ENCODE measurements around the gene PAPLN.

Gene PAPLN

DNA sequence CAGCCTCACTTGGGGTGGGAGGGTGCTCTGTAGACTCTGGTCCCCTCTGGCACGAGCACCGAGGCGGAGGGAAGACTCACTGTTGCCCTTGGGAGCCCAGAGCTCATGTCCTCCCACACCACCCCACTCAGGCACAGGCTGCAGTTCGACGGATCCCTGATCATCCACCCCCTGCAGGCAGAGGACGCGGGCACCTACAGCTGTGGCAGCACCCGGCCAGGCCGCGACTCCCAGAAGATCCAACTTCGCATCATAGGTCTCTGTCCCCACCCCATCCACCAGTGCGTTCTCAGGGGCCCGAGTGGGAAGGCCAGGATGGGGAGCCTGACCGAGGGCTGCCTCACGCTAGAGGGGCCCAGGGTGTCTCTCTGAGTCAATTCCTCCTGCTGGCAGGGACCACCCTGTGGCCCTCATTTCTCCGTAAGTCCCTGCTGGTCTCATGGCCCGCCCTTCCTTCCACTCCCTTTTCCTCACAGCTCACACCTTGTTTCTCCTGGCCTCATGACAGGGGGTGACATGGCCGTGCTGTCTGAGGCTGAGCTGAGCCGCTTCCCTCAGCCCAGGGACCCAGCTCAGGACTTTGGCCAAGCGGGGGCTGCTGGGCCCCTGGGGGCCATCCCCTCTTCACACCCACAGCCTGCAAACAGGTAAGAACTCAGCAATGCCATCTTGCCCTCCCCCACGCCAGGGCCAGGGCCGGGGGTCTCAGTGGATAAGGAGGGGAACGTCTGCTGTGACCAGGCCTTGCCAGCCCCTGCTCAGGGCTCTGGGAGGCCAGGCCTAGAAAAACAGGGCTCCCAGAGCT lies 27.0 kb downstream of the PAPLN start:
- TF ChIP-seq POLR2AphosphoS5 (IDR thresholded peaks at IDR 0.05; ENCODE audit: borderline replicate concordance, low read depth, low read length) (no peak), FOXP2 (optimal IDR thresholded peaks at IDR 0.05; ENCODE audit: control extremely low read depth, extremely low read length, insufficient read depth) (no peak), EZH2 (IDR thresholded peaks at IDR 0.05) (no peak)
- DNase-seq (ENCODE audit: low read depth, low spot score) = no peak
- Histone ChIP-seq H3K27ac (no peak overlapping the region), H3K9me3 (ENCODE audit: low read depth, low read length) (no peaks in the 10 kb centered on the region), H3K9ac (ENCODE audit: insufficient read length) (no peak overlapping the region), H3K4me3 (no peak overlapping the region), H3K36me3 (ENCODE audit: insufficient read depth, low read length) (no peaks in the 10 kb centered on the region)

DNA sequence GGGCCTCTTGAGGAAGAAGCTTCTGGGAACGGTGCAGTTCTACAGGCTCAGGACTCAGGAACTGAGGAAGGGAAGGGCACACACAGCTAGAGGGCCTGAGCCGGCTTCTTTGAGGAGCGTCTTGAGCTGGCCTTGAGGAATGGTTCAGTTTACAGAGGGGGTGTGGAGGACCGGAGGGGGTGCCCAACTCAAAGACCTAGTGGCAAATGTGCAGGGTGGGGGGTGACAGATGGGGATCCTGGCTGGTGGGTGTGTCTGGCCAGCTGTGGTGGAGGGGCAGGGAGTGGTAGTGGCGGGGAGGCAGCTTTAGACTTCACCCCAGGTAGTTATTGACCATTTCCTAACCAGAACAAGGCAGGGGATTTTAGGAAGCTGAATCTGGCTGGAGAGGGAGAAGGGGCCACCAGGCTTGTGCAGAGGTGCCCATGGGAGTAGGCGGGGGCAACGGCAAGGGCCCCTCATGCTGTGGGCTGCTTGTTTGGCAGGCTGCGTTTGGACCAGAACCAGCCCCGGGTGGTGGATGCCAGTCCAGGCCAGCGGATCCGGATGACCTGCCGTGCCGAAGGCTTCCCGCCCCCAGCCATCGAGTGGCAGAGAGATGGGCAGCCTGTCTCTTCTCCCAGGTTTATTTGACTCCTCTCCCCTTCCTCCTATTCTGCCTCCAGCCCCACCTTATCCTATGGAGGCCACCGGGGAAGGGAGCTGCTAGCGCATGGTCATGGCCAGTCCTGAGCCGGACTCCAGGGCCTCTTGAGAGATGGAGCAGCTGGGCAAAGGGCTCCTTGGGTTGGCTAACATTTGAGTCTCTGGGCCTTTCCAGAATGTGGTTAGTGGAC lies 27.8 kb downstream of the PAPLN start:
- no peak for DNase-seq (ENCODE audit: low read depth, low spot score)
- Histone ChIP-seq H3K9ac (ENCODE audit: insufficient read length) (no peak overlapping the region), H3K9me3 (ENCODE audit: low read depth, low read length) (no peaks in the 10 kb centered on the region), H3K27ac (no peak overlapping the region), H3K4me3 (no peak overlapping the region), H3K36me3 (ENCODE audit: insufficient read depth, low read length) (no peaks in the 10 kb centered on the region)
- TF ChIP-seq FOXP2 (optimal IDR thresholded peaks at IDR 0.05; ENCODE audit: control extremely low read depth, extremely low read length, insufficient read depth) = no peak
- TF ChIP-seq POLR2AphosphoS5 (IDR thresholded peaks at IDR 0.05; ENCODE audit: borderline replicate concordance, low read depth, low read length) = no peak
- no peak for TF ChIP-seq EZH2 (IDR thresholded peaks at IDR 0.05)

DNA sequence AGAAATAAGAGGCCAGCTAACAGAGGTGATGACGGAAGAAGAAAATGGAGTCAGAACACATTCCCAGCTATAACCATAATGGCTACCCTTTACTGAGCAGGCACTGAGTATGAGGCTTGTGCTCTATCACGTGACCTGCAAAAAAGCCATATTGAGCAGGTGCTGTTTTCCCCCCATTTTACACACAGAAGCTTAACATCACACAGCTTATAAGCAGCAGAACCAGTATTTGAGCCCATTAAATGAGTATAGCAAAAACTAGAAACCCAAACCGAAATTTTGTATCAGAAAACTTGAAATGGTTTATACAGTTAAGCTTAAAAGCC lies 28.4 kb downstream of the PAPLN start:
- H3K9me3 ChIP-seq (ENCODE audit: low read depth, low read length) = no peaks in the 10 kb centered on the region
- no peak overlapping the region for H3K27ac ChIP-seq
- no peak overlapping the region for H3K9ac ChIP-seq (ENCODE audit: insufficient read length)
- DNase-seq (ENCODE audit: low read depth, low spot score) = no peak
- H3K4me3 ChIP-seq = no peak overlapping the region
- TF ChIP-seq POLR2AphosphoS5 (IDR thresholded peaks at IDR 0.05; ENCODE audit: borderline replicate concordance, low read depth, low read length) (no peak), EZH2 (IDR thresholded peaks at IDR 0.05) (no peak)
- no peaks in the 10 kb centered on the region for H3K36me3 ChIP-seq (ENCODE audit: insufficient read depth, low read length)

DNA sequence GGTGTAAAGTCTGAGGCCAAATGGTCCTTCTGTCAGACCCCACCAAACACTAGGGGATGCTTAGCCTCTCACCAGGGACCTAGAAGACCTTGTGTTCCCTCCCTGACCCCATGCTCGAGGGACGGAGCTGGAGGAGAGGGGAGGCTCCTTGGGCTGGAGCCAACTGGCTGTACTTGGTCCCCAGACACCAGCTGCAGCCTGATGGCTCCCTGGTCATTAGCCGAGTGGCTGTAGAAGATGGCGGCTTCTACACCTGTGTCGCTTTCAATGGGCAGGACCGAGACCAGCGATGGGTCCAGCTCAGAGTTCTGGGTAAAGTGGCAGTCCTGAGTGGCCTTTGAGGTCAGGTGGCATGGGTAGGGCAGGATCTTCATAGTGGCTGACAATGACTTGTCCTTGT lies 29.0 kb downstream of the PAPLN start:
- H3K36me3 ChIP-seq (ENCODE audit: insufficient read depth, low read length) = no peaks in the 10 kb centered on the region
- no peak for TF ChIP-seq EZH2 (IDR thresholded peaks at IDR 0.05)
- TF ChIP-seq FOXP2 (optimal IDR thresholded peaks at IDR 0.05; ENCODE audit: control extremely low read depth, extremely low read length, insufficient read depth) = no peak
- TF ChIP-seq POLR2AphosphoS5 (IDR thresholded peaks at IDR 0.05; ENCODE audit: borderline replicate concordance, low read depth, low read length) = no peak
- no peaks in the 10 kb centered on the region for H3K9me3 ChIP-seq (ENCODE audit: low read depth, low read length)
- DNase-seq (ENCODE audit: low read depth, low spot score) = no peak
- H3K27ac ChIP-seq = no peak overlapping the region
- H3K4me3 ChIP-seq = no peak overlapping the region
- no peak overlapping the region for H3K9ac ChIP-seq (ENCODE audit: insufficient read length)

DNA sequence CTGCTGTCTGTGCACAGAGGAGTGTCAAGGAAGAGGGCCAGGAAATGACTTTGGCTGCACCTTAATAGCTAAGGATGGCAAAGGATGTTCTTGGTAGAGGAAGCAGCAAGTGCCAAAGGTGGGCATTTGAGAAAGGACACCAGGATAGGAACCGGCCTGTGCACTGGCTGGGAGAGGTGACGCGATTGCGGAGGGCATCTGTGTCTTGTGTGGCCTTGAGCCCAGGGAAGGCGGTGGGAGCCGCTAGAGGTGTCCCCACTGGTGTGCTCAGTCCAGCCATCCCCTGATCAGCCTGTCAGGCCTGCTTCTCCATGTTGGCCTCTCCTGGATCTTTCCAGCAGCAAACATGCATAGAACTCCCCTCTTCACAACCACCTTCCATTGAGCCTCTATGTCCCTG lies 30.2 kb downstream of the PAPLN start:
- Histone ChIP-seq H3K27ac (no peak overlapping the region), H3K4me3 (no peak overlapping the region), H3K9me3 (ENCODE audit: low read depth, low read length) (no peaks in the 10 kb centered on the region), H3K9ac (ENCODE audit: insufficient read length) (no peak overlapping the region), H3K36me3 (ENCODE audit: insufficient read depth, low read length) (no peaks in the 10 kb centered on the region)
- DNase-seq (ENCODE audit: low read depth, low spot score) = no peak
- TF ChIP-seq FOXP2 (optimal IDR thresholded peaks at IDR 0.05; ENCODE audit: control extremely low read depth, extremely low read length, insufficient read depth) (no peak), POLR2AphosphoS5 (IDR thresholded peaks at IDR 0.05; ENCODE audit: borderline replicate concordance, low read depth, low read length) (no peak), EZH2 (IDR thresholded peaks at IDR 0.05) (no peak)

DNA sequence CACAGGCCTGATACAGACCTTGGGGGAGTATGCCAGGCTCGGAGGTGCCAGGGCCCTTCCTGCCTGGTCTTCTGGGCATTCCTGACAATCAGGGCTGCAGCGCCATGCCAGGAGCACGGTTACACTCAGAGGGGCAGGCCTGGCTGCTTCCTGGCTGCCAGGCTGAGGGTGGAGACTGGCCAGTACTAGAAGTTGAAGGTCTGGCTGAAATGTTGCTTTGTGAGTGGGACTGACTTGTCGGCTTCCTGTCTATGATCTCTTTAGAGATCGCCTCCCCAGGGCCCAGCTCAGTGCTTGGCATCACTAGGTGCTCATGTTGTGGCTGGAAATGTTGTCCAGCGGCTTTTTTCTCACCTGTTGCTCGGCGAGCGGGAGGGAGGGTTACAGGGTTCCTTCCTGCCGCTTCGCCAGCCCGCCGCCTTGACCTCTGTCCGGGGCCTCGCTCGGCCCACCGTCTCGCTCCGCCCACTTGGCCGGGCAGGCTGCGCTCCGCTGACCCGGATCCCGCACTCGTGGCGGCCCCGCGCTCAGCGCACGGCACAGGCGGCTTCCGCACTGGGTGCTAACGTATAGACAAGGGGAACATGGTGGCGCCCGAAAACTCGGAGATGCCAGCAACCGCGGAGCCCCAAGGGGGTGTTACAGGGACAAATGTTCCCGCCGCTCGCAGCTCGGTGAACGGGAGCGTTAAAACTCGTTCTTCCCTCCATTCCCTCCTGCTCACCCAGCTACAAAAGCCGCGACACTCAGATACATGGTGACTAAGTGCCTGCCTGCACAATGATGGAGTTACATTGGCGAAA lies 32.6 kb downstream of the PAPLN start:
- H3K4me3 ChIP-seq = no peak overlapping the region
- H3K9ac ChIP-seq (ENCODE audit: insufficient read length) = no peak overlapping the region
- 0 out of 2 replicates have a peak, but pooled peaks cover 5% of the 10 kb centered on the region for H3K36me3 ChIP-seq (ENCODE audit: insufficient read depth, low read length)
- no peak overlapping the region for H3K27ac ChIP-seq
- no peak for DNase-seq (ENCODE audit: low read depth, low spot score)
- H3K9me3 ChIP-seq (ENCODE audit: low read depth, low read length) = no peaks in the 10 kb centered on the region
- no peak for TF ChIP-seq POLR2AphosphoS5 (IDR thresholded peaks at IDR 0.05; ENCODE audit: borderline replicate concordance, low read depth, low read length)
- TF ChIP-seq EZH2 (IDR thresholded peaks at IDR 0.05) = no peak
- TF ChIP-seq FOXP2 (optimal IDR thresholded peaks at IDR 0.05; ENCODE audit: control extremely low read depth, extremely low read length, insufficient read depth) = no peak

DNA sequence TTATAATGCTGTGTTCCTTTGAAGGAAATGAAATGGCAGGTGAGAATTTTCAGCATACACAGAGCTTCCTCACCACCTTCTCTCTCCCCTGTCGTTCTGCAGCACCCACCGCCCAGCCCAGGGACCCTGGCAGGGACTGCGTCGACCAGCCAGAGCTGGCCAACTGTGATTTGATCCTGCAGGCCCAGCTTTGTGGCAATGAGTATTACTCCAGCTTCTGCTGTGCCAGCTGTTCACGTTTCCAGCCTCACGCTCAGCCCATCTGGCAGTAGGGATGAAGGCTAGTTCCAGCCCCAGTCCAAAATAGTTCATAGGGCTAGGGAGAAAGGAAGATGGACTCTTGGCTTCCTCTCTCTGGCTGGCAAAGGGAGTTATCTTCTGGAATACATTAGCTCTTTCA lies 35.1 kb downstream of the PAPLN start:
- Histone ChIP-seq H3K9me3 (ENCODE audit: low read depth, low read length) (no peaks in the 10 kb centered on the region), H3K4me3 (no peak overlapping the region), H3K27ac (no peak overlapping the region), H3K9ac (ENCODE audit: insufficient read length) (no peak overlapping the region), H3K36me3 (ENCODE audit: insufficient read depth, low read length) (peaks cover 5% of the 10 kb centered on the region; the same call in 1 of the 2 replicates)
- no peak for TF ChIP-seq EZH2 (IDR thresholded peaks at IDR 0.05)
- TF ChIP-seq POLR2AphosphoS5 (IDR thresholded peaks at IDR 0.05; ENCODE audit: borderline replicate concordance, low read depth, low read length) = no peak
- no peak for TF ChIP-seq FOXP2 (optimal IDR thresholded peaks at IDR 0.05; ENCODE audit: control extremely low read depth, extremely low read length, insufficient read depth)
- DNase-seq (ENCODE audit: low read depth, low spot score) = no peak

DNA sequence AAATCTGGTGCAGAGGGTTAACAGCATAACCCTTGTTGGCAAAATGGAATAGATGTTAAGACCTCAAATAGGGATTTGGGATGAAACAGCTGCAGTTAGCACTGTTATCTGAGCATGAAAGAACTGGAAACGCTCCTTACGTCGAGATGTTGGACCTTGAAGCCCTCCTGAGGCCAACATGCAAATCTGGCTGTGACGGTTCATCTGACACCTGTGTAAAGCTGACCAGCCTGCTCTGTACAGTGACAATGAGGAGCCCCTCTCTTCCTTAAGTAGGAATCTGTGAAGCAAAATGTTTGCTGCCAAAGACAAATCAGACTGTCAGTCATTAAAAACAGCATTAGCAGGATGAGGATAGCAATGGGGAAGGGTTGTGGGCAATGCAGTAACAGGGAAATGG lies 36.5 kb downstream of the PAPLN start:
- H3K36me3 ChIP-seq (ENCODE audit: insufficient read depth, low read length) = peaks cover 5% of the 10 kb centered on the region; the same call in 1 of the 2 replicates
- H3K4me3 ChIP-seq = no peak overlapping the region
- no peaks in the 10 kb centered on the region for H3K9me3 ChIP-seq (ENCODE audit: low read depth, low read length)
- no peak overlapping the region for H3K27ac ChIP-seq
- TF ChIP-seq FOXP2 (optimal IDR thresholded peaks at IDR 0.05; ENCODE audit: control extremely low read depth, extremely low read length, insufficient read depth) (no peak), EZH2 (IDR thresholded peaks at IDR 0.05) (no peak), POLR2AphosphoS5 (IDR thresholded peaks at IDR 0.05; ENCODE audit: borderline replicate concordance, low read depth, low read length) (no peak)
- no peak for DNase-seq (ENCODE audit: low read depth, low spot score)
- H3K9ac ChIP-seq (ENCODE audit: insufficient read length) = no peak overlapping the region

Measured in SK-N-MC (cell line).